GM12878 (cell line): ENCODE data around the gene POLR2L. TPM values are rescaled to one million over a fixed set of nuclear protein-coding genes. Genes with fewer than 3 reads are reported as not detected.

Experiments
- ATAC-seq: fragments of 200-7000 bp; cut with Tn5 transposase; 3 replicates; pipeline ENCODE4 v1.9.1; 2020; ENCODE audit warnings: mild to moderate bottlenecking, moderate library complexity
- BruUV-seq: library from RNA; stranded (reverse); fragments of 400-500 nt; replicated peaks from 2 replicates; lab custom pipeline; 2021; lab: Mats Ljungman, UMichigan
- CTCF ChIA-PET: fragments of 300-600 bp; sonication (Branson Sonifier 250); formaldehyde crosslinking; extraction: SDS; loops from one replicate; lab custom pipeline; 2021; ENCODE audit warnings: inconsistent platforms; lab: Yijun Ruan, JAX
- POLR2A ChIA-PET: fragments of 350-600 bp; formaldehyde crosslinking; extraction: SDS; loops from one replicate; lab custom pipeline; 2021; ENCODE audit warnings: inconsistent platforms; lab: Charles Lee
- RAD21 ChIA-PET: fragments of 300-600 bp; sonication (Branson Sonifier 250); formaldehyde crosslinking; loops from one replicate; lab custom pipeline; 2023; ENCODE audit warnings: antibody characterized with exemption; ENCODE audit not compliant: unreplicated experiment; lab: Charles Lee
- SMC1A ChIA-PET: fragments of 300-600 bp; sonication (Branson Sonifier 250); formaldehyde crosslinking; loops from one replicate; lab custom pipeline; 2023; ENCODE audit not compliant: unreplicated experiment, uncharacterized antibody; lab: Charles Lee
- DNase-seq: peaks from one replicate; pipeline ENCODE4 v3.0.0-alpha.2; 2011; ENCODE audit warnings: low read depth, low spot score
- FAIRE-seq: peaks from 3 replicates; lab custom pipeline; 2011; peaks lifted over from hg19 to GRCh38; lab: Jason Lieb, UNC
- H2AFZ ChIP-seq: 2 replicates; pipeline ENCODE4 v1.6.0; 2011; ENCODE audit warnings: low read depth, low read length, control low read depth; ENCODE audit not compliant: control insufficient read depth
- H3K27ac ChIP-seq: 2 replicates; pipeline ENCODE4 v1.5.1; 2011; ENCODE audit warnings: control low read depth; ENCODE audit not compliant: control insufficient read depth, insufficient read depth
- H3K27me3 ChIP-seq, 2 experiments: replicated peaks in 1 of 2; 2 replicates each; pipeline versions ENCODE4 v1.6.0 to v1.6.1; 2011; ENCODE audit warnings: low read length in 1 of 2; ENCODE audit not compliant: control insufficient read depth in 2 of 2, insufficient read depth in 2 of 2
- H3K36me3 ChIP-seq, 2 experiments: 2 replicates each; pipeline ENCODE4 v1.5.1; 2011; ENCODE audit warnings: low read length in 1 of 2; ENCODE audit not compliant: control insufficient read depth in 2 of 2, insufficient read depth in 2 of 2
- H3K4me1 ChIP-seq: 2 replicates; pipeline ENCODE4 v1.6.1; 2011; ENCODE audit warnings: mild to moderate bottlenecking, low read length, moderate library complexity, mixed read lengths; ENCODE audit not compliant: control insufficient read depth, insufficient read depth
- H3K4me2 ChIP-seq: 2 replicates; pipeline ENCODE4 v1.6.0; 2011; ENCODE audit warnings: control low read depth; ENCODE audit not compliant: control insufficient read depth, insufficient read depth
- H3K4me3 ChIP-seq: fragments of 200-600 bp; sonication (generic); 2 replicates; pipeline ENCODE4 v1.5.1; 2016
- H3K79me2 ChIP-seq: 2 replicates; pipeline ENCODE4 v1.6.0; 2011; ENCODE audit warnings: low read length; ENCODE audit not compliant: control insufficient read depth, insufficient read depth
- H3K9ac ChIP-seq: 2 replicates; pipeline ENCODE4 v1.8.0; 2011; ENCODE audit warnings: low read length, control low read depth, mixed read lengths; ENCODE audit not compliant: control insufficient read depth, insufficient read depth
- H3K9me3 ChIP-seq: replicated peaks from 3 replicates; pipeline ENCODE4 v1.5.1; 2011; ENCODE audit warnings: mild to moderate bottlenecking, low read length; ENCODE audit not compliant: control insufficient read depth, insufficient read depth
- H4K20me1 ChIP-seq: 2 replicates; pipeline ENCODE4 v1.6.0; 2011; ENCODE audit not compliant: control insufficient read depth, insufficient read depth
- BACH1 ChIP-seq: fragments of 450-650 bp; IDR thresholded peaks from 2 replicates; pipeline ENCODE4 v1.6.1; 2017; ENCODE audit warnings: mild to moderate bottlenecking, borderline replicate concordance
- BCLAF1 ChIP-seq: fragments of 450-650 bp; IDR thresholded peaks from 2 replicates; pipeline ENCODE4 v1.6.1; 2017; ENCODE audit warnings: antibody characterized with exemption, mild to moderate bottlenecking, moderate library complexity
- BHLHE40 ChIP-seq, 2 experiments: fragments of 450-650 bp in 1 of 2; IDR thresholded peaks; 2 replicates each; pipeline ENCODE4 v1.6.1; 2011 to 2017; ENCODE audit warnings: low read depth in 2 of 2, borderline replicate concordance in 1 of 2, improper control_type of control experiment in 1 of 2, low read length in 1 of 2, mild to moderate bottlenecking in 1 of 2
- IKZF1 ChIP-seq: fragments of 450-650 bp; conservative IDR thresholded peaks from 2 replicates; pipeline ENCODE4 v1.6.1; 2017; ENCODE audit warnings: antibody characterized with exemption, mild to moderate bottlenecking
- IKZF2 ChIP-seq, 2 experiments: fragments of 450-650 bp; IDR thresholded peaks; 2 replicates each; pipeline ENCODE4 v1.6.1; 2017; ENCODE audit warnings: mild to moderate bottlenecking in 2 of 2, moderate library complexity in 2 of 2
- MEF2B ChIP-seq: fragments of 450-650 bp; IDR thresholded peaks from 2 replicates; pipeline ENCODE4 v1.6.1; 2018; ENCODE audit warnings: mild to moderate bottlenecking, moderate library complexity; ENCODE audit not compliant: partially characterized antibody, poor library complexity, severe bottlenecking
- MLLT1 ChIP-seq: fragments of 450-650 bp; IDR thresholded peaks from 2 replicates; pipeline ENCODE4 v1.6.1; 2016; ENCODE audit warnings: mild to moderate bottlenecking
- PAX8 ChIP-seq: fragments of 450-650 bp; IDR thresholded peaks from 2 replicates; pipeline ENCODE4 v1.6.1; 2017; ENCODE audit warnings: mild to moderate bottlenecking, moderate library complexity
- POLR2AphosphoS2 ChIP-seq: IDR thresholded peaks from 2 replicates; pipeline ENCODE4 v1.6.1; 2011; ENCODE audit warnings: low read depth, mild to moderate bottlenecking, low read length, improper control_type of control experiment, moderate library complexity
- POU2F2 ChIP-seq: IDR thresholded peaks from 3 replicates; pipeline ENCODE4 v1.6.1; 2011; ENCODE audit warnings: low read depth, mild to moderate bottlenecking, low read length, borderline replicate concordance
- SPI1 ChIP-seq: IDR thresholded peaks from 2 replicates; pipeline ENCODE4 v1.6.1; 2011; ENCODE audit warnings: low read depth, mild to moderate bottlenecking, low read length, moderate library complexity, borderline replicate concordance; ENCODE audit not compliant: insufficient read depth
- SREBF1 ChIP-seq: IDR thresholded peaks from 2 replicates; pipeline ENCODE4 v1.6.1; 2012; ENCODE audit warnings: mild to moderate bottlenecking, low read length
- ZBTB11 ChIP-seq: fragments of 450-650 bp; formaldehyde crosslinking; IDR thresholded peaks from 2 replicates; pipeline ENCODE4 v1.5.0; 2022; ENCODE audit warnings: mild to moderate bottlenecking, missing genetic modification characterization
- WGBS: methylation state at CpG from one replicate; pipeline ENCODE4 v1.1.6; 2016; ENCODE audit warnings: low lambda C conversion rate; ENCODE audit not compliant: insufficient replicate concordance, insufficient coverage; ENCODE audit errors: missing lambda C conversion rate; 5-methylcytosine and 5-hydroxymethylcytosine counted together
- in situ Hi-C: fragments of 300-500 bp; cut with MboI; formaldehyde crosslinking; loops from 9 replicates; pipeline ENCODE4 v1.14.3; 2018; ENCODE audit warnings: mixed read lengths
- intact Hi-C: fragments of 100-400 bp; cut with micrococcal nuclease; formaldehyde crosslinking; loops from one replicate; pipeline ENCODE4 v1.14.2; 2022; ENCODE audit not compliant: unreplicated experiment
- polyA plus RNA-seq, 11 experiments: library from polyadenylated mRNA; depleted of rRNA in 4 of 11; unstranded in 6 of 11; stranded (reverse) in 5 of 11; fragments of >200 nt; fragmentation: Nextera tagmentation in 4 of 11; fragmentation: Illumina TruSeq in 1 of 11; extraction: Ambion mirVana in 4 of 11; extraction: Trizol in 1 of 11; gene quantifications; 1 replicate in 1 of 11; 2 replicates in 10 of 11; pipeline versions ENCODE4 v1.2.1 to v1.2.3, GENCODE V29; 2011 to 2016; ENCODE audit warnings: inconsistent platforms in 2 of 11, missing spikeins in 2 of 11, low read depth in 1 of 11
- total RNA-seq, 4 experiments: library from RNA; depleted of rRNA in 3 of 4; stranded (reverse); fragments of >200 nt in 3 of 4; fragmentation: Illumina TruSeq in 1 of 4; extraction: Trizol in 1 of 4; gene quantifications; 2 replicates each; pipeline versions ENCODE4 v1.2.1 to v1.2.3, GENCODE V29; 2013 to 2021

POLR2L gene
- total and polyA plus RNA-seq, 10 of the 15 experiments (the other 5 are each of a cell fraction or from before 2014, with no cell fraction given): 23.1 to 497 (median 125) TPM

GRCh38 chr11:843818-844692 is 1.7 kb upstream of the POLR2L start:
- ChIA-PET RAD21 (interaction anchor here (0.6 to 1.9 kb wide), 7 partner anchors 10 to 541 kb away, joined by 3 to 9 read pairs (median 5); partner anchors contain the start of genes CD151 and RPLP2), CTCF (interaction anchor here (0.8 to 0.9 kb wide), 3 partner anchors 35 to 49 kb away, joined by 3 to 4 read pairs (median 3); partner anchors contain the start of gene RPLP2), SMC1A (interaction anchor here (1.4 kb wide), 1 partner anchor 84 kb away, joined by 4 read pairs; no protein-coding TSS in a partner anchor), POLR2A (interaction anchor here (0.6 to 2.7 kb wide), 8 partner anchors 9 to 151 kb away, joined by 3 to 12 read pairs (median 4); partner anchors contain the start of gene RPLP2)
- intact Hi-C loops (loop anchor here (5.0 kb wide), 1 partner anchor 68 kb away; the partner anchor contains the start of gene CHID1), in situ Hi-C loops (loop anchor here (10.0 kb wide), 2 partner anchors 211 to 1011 kb away; partner anchors contain the start of gene LSP1)
- Histone ChIP-seq H3K4me2 (peak overlapping the region; percentile 48; the same call in 1 of the 2 replicates), H4K20me1 (no peaks in the 10 kb centered on the region; the same call in 1 of the 2 replicates), H3K27me3 (no peaks in the 10 kb centered on the region; a peak in 1 of 4 replicates), H3K27ac (no peak overlapping the region), H2AFZ (no peak overlapping the region), H3K36me3 (peaks cover 0 to 10% of the 10 kb centered on the region in 2 experiments; a peak in 2 of 4 replicates), H3K9me3 (no peaks in the 10 kb centered on the region), H3K4me1 (peaks cover 15% of the 10 kb centered on the region), H3K9ac (no peak overlapping the region), H3K79me2 (peaks cover 20% of the 10 kb centered on the region), H3K4me3 (peak overlapping the region; percentile 96)
- ATAC-seq (peak; percentile 11), FAIRE-seq (no peak), DNase-seq (no peak)
- 22% methylated on average over 23 of the region's 25 CpGs for WGBS
- no TSS peak for BruUV-seq
- peak; percentile 56 to 85; a peak in 3 of 4 replicates for TF ChIP-seq BHLHE40 (IDR thresholded peaks at IDR 0.05; ENCODE audit: borderline replicate concordance in 1 of 2, low read depth in 2 of 2, low read length in 1 of 2)
- TF ChIP-seq ZBTB11: no peak
- no peak for TF ChIP-seq IKZF2 (IDR thresholded peaks at IDR 0.05)
- TF ChIP-seq BCLAF1: no peak
- TF ChIP-seq PAX8: no peak
- no peak for TF ChIP-seq BACH1
- no peak for TF ChIP-seq SREBF1
- peak; percentile 37; the same call in 1 of the 2 replicates for TF ChIP-seq SPI1
- no peak for TF ChIP-seq POU2F2
- TF ChIP-seq MLLT1: 0 out of 2 replicates have a peak, but pooled peaks have one; percentile 34
- TF ChIP-seq MEF2B: peak; percentile 15
- peak; percentile 3; the same call in 1 of the 2 replicates for TF ChIP-seq IKZF1
- TF ChIP-seq POLR2AphosphoS2: no peak
